HG03135 (cell line): ENCODE results near the gene BAIAP3.

Experiments
- ATAC-seq: cut with Tn5 transposase; IDR thresholded peaks from one replicate; pipeline ENCODE4 v1.9.1; 2021; ENCODE audit warnings: mild to moderate bottlenecking, moderate library complexity; ENCODE audit not compliant: unreplicated experiment

BAIAP3 gene

GRCh38 chr16:1381612-1382406, 48.4 kb downstream of the BAIAP3 start:
- ATAC-seq: no peak

- ATAC-seq: no peak
These were observed 50.1 kb downstream of the BAIAP3 start for GRCh38 chr16:1383556-1383955.

GRCh38 chr16:1385232-1385631, 51.8 kb downstream of the BAIAP3 start:
- ATAC-seq: no peak

GRCh38 chr16:1387331-1387730, 53.9 kb downstream of the BAIAP3 start:
- no peak for ATAC-seq

GRCh38 chr16:1389762-1390161, 56.3 kb downstream of the BAIAP3 start:
- no peak for ATAC-seq

GRCh38 chr16:1390239-1390779, 56.9 kb downstream of the BAIAP3 start:
- ATAC-seq: no peak

- ATAC-seq: no peak
These were observed 59.4 kb downstream of the BAIAP3 start for GRCh38 chr16:1392826-1393225.

- no peak for ATAC-seq
These were observed 60.2 kb downstream of the BAIAP3 start for GRCh38 chr16:1393613-1394176.

GRCh38 chr16:1394367-1394951, 61.0 kb downstream of the BAIAP3 start:
- ATAC-seq: no peak

- ATAC-seq: no peak
These were observed 62.1 kb downstream of the BAIAP3 start for GRCh38 chr16:1395444-1396031.

- no peak for ATAC-seq
These were observed 64.3 kb downstream of the BAIAP3 start for GRCh38 chr16:1397779-1398178.

- no peak for ATAC-seq
These were observed 64.9 kb downstream of the BAIAP3 start for GRCh38 chr16:1398351-1398750.
